Heart left ventricle (tissue), 16 donors: ENCODE measurements around the gene ZNF648. TPM values are rescaled to one million over a fixed set of nuclear protein-coding genes. Genes with fewer than 3 reads are reported as not detected.

Experiments
- ATAC-seq, 4 donors: fragments of 200-7000 bp; cut with Tn5 transposase; one replicate each; pipeline ENCODE4 v1.9.1; 2020 to 2022; ENCODE audit warnings: moderate library complexity in 4 of 4, mild to moderate bottlenecking in 3 of 4, moderate number of reproducible peaks in 1 of 4
- DNase-seq, 5 donors: peaks; one replicate each; pipeline ENCODE4 v3.0.0-alpha.2; 2020
- H3K27ac ChIP-seq, 12 donors: fragments of 200-600 bp; sonication (generic) in 4 of 12; one replicate each; pipeline versions ENCODE4 v1.5.0 to v1.8.0; 2016 to 2022; ENCODE audit warnings: mild to moderate bottlenecking in 2 of 12
- H3K27me3 ChIP-seq, 9 donors: fragments of 200-600 bp; sonication (generic) in 2 of 9; one replicate each; pipeline versions ENCODE4 v1.5.1 to v1.8.0; 2016 to 2022; ENCODE audit warnings: mild to moderate bottlenecking in 3 of 9
- H3K36me3 ChIP-seq, 9 donors: fragments of 200-600 bp; sonication (generic) in 2 of 9; one replicate each; pipeline versions ENCODE4 v1.5.0 to v1.8.0; 2018 to 2022; ENCODE audit warnings: mild to moderate bottlenecking in 2 of 9
- H3K4me1 ChIP-seq, 12 donors: fragments of 200-600 bp; sonication (generic) in 4 of 12; one replicate each; pipeline versions ENCODE4 v1.5.0 to v1.8.0; 2016 to 2022; ENCODE audit warnings: mild to moderate bottlenecking in 3 of 12
- H3K4me3 ChIP-seq, 12 donors: fragments of 200-600 bp; sonication (generic) in 4 of 12; one replicate each; pipeline versions ENCODE4 v1.5.0 to v1.8.0; 2017 to 2022; ENCODE audit warnings: mild to moderate bottlenecking in 9 of 12, moderate library complexity in 4 of 12
- H3K9me3 ChIP-seq, 12 donors: fragments of 200-600 bp; sonication (generic) in 4 of 12; one replicate each; pipeline versions ENCODE4 v1.5.0 to v1.8.0; 2016 to 2022; ENCODE audit warnings: mild to moderate bottlenecking in 1 of 12
- CTCF ChIP-seq, 12 donors: fragments of 200-600 bp; sonication (generic) in 4 of 12; IDR thresholded peaks; one replicate each; pipeline versions ENCODE4 v1.5.0 to v1.8.0; 2018 to 2022; ENCODE audit warnings: antibody characterized with exemption in 12 of 12, mild to moderate bottlenecking in 5 of 12
- POLR2A ChIP-seq, 2 donors: fragments of 450-650 bp; IDR thresholded peaks; one replicate each; pipeline ENCODE4 v1.6.1; 2017; ENCODE audit warnings: antibody characterized with exemption in 2 of 2, mild to moderate bottlenecking in 2 of 2, moderate library complexity in 2 of 2
- WGBS, 4 donors: extraction: QIAGEN DNeasy Blood & Tissue Kit in 2 of 4; methylation state at CpG; one replicate each; pipeline versions ENCODE4 v1.1.5 to v1.1.7; 2013 to 2018; 5-methylcytosine and 5-hydroxymethylcytosine counted together
- intact Hi-C, 10 donors: fragments of 100-400 bp; cut with DNase I; formaldehyde crosslinking; loops; one replicate each; pipeline versions ENCODE4 v1.11.1 to v1.14.2; 2022
- polyA plus RNA-seq, 2 donors: library from polyadenylated mRNA; stranded (reverse); fragments of 200-250 nt; gene quantifications; one replicate each; pipeline ENCODE4 v1.2.3, GENCODE V29; 2013
- total RNA-seq, 9 donors: library from RNA; depleted of rRNA in 2 of 9; stranded (reverse); fragments of >200 nt in 2 of 9; fragmentation: NEBNext Ultra II Directional in 3 of 9; extraction: Animal tissue kit (Norgen Biotek cat#: 25700) in 3 of 9; gene quantifications; one replicate each; pipeline versions ENCODE4 v1.1.0 to v1.2.4, GENCODE V29; 2016 to 2023
- donor health status: ischemic (EF 13 %, LVEDD 7.1; RV severe dilation, severe dysfunction).
- donor health status: healthy with polysubstance abuse.
- donor health status: DM: no; HTN: yes; CAD: no.
- donor health status: DM: no; HTN: no; CAD: no.
- donor health status: ischemic (EF 25% LVEDD 6.9; RV normal size, moderate dysfunction).
- donor health status: ischemic (EF 25% LVEDD 5.7; RV mildly dilated, moderate dysfunction).
- donor health status: healthy.
- donor health status: DM: yes; HTN: yes; CAD: no.
- donor health status: ischemic (EF 35%, LVEDD 5.7; RV mildly dilated, moderate dysfunction).
- donor health status: nonischemic (EF 11% LVEDD 7.7; RV severe dilation, severe dysfunction).
- donor health status: DM: yes; HTN: yes; CAD: no.
- donor health status: PGD.
- donor health status: ischemic (EF 29% LVEDD 5.4; RV normal size, mild dysfunction).
- donor health status: nonischemic (EF 23%, LVEDD 6.1; RV moderate dilation, normal function).

ZNF648 gene
- total and polyA plus RNA-seq, 11 donors: not detected

- intact Hi-C loops: loop anchor here in 1 of 10 donors (10.0 kb wide), 1 partner anchor 47 kb away; no protein-coding TSS in a partner anchor
- ATAC-seq (no peak), DNase-seq (no peak)
- no peaks in the 10 kb centered on the region for H3K36me3 ChIP-seq
- H3K9me3 ChIP-seq: peaks cover 0 to 47% (median 16%) of the 10 kb centered on the region in 12 donors
- TF ChIP-seq POLR2A (IDR thresholded peaks at IDR 0.05) (no peak), CTCF (IDR thresholded peaks at IDR 0.05) (no peak)
- H3K27me3 ChIP-seq: no peaks in the 10 kb centered on the region
- no peak overlapping the region for H3K4me3 ChIP-seq
- H3K4me1 ChIP-seq: no peaks in the 10 kb centered on the region
- H3K27ac ChIP-seq: no peak overlapping the region
- WGBS, 4 donors: 79 to 90% (median 84%) methylated on average over 3 of the region's 3 CpGs
Measured at GRCh38 chr1:182041615-182042014, 19.9 kb downstream of the ZNF648 start.

- ATAC-seq: no peak
- intact Hi-C loops: loop anchor here in 1 of 10 donors (10.0 kb wide), 1 partner anchor 303 kb away; no protein-coding TSS in a partner anchor
- 58 to 84% (median 78%) methylated on average over 2 of the region's 2 CpGs for WGBS, 4 donors
Measured at GRCh38 chr1:182038220-182038619, 23.3 kb downstream of the ZNF648 start.

GRCh38 chr1:182035097-182035770 lies 26.3 kb downstream of the ZNF648 start:
- peak overlapping the region in 7 of 12 donors; percentile 12 to 65 (median 30) for H3K27ac ChIP-seq
- no peaks in the 10 kb centered on the region for H3K36me3 ChIP-seq
- H3K4me1 ChIP-seq: peaks cover 0 to 4% (median 0%) of the 10 kb centered on the region in 12 donors
- peaks cover 0 to 34% (median 8%) of the 10 kb centered on the region in 12 donors for H3K9me3 ChIP-seq
- intact Hi-C loops: loop anchor here in 1 of 10 donors (10.0 kb wide), 1 partner anchor 300 kb away; no protein-coding TSS in a partner anchor
- H3K4me3 ChIP-seq: no peak overlapping the region
- WGBS, 4 donors: 52 to 62% (median 57%) methylated on average over 7 of the region's 7 CpGs
- H3K27me3 ChIP-seq: no peaks in the 10 kb centered on the region
- TF ChIP-seq CTCF (IDR thresholded peaks at IDR 0.05) (peak in 7 of 12 donors; percentile 11 to 28 (median 19)), POLR2A (IDR thresholded peaks at IDR 0.05) (no peak)
- peak in 1 of 5 donors; percentile 22 for DNase-seq
- ATAC-seq: peak in 2 of 4 donors; percentile 52 to 74

More at GRCh38 chr1:182038220-182038619, 23.3 kb downstream of the ZNF648 start:
- TF ChIP-seq CTCF (IDR thresholded peaks at IDR 0.05): no peak
- TF ChIP-seq POLR2A (IDR thresholded peaks at IDR 0.05): no peak
- Histone ChIP-seq H3K4me3 (no peak overlapping the region), H3K36me3 (no peaks in the 10 kb centered on the region), H3K27me3 (no peaks in the 10 kb centered on the region), H3K4me1 (peaks cover 0 to 2% (median 0%) of the 10 kb centered on the region in 12 donors), H3K9me3 (peaks cover 0 to 34% (median 8%) of the 10 kb centered on the region in 12 donors), H3K27ac (no peak overlapping the region)
- no peak for DNase-seq

- Histone ChIP-seq H3K4me1 (peaks cover 0 to 14% (median 5%) of the 10 kb centered on the region in 12 donors), H3K27me3 (no peaks in the 10 kb centered on the region), H3K9me3 (peaks cover 0 to 9% (median under 1%) of the 10 kb centered on the region in 12 donors), H3K4me3 (no peak overlapping the region), H3K36me3 (no peaks in the 10 kb centered on the region), H3K27ac (no peak overlapping the region)
- 45 to 69% (median 55%) methylated on average over 1 of the region's 1 CpG for WGBS, 4 donors
- DNase-seq (no peak), ATAC-seq (no peak)
- no peak for TF ChIP-seq POLR2A (IDR thresholded peaks at IDR 0.05)
- no peak for TF ChIP-seq CTCF (IDR thresholded peaks at IDR 0.05)
- intact Hi-C loops: loop anchor here in 1 of 10 donors (10.0 kb wide), 1 partner anchor 297 kb away; no protein-coding TSS in a partner anchor
Measured at GRCh38 chr1:182032251-182032650, 29.3 kb downstream of the ZNF648 start.
